A549 (cell line): ENCODE data around the gene CTDSPL. TPM values are rescaled to one million over a fixed set of nuclear protein-coding genes. Genes with fewer than 3 reads are reported as not detected.

Experiments
- ATAC-seq, 2 experiments: fragments of 200-7000 bp in 1 of 2; fragments of >200 bp in 1 of 2; cut with Nextera tagmentation in 1 of 2; cut with Tn5 transposase in 1 of 2; 3 replicates each; pipeline versions ENCODE4 v1.8.0 to v1.9.1; 2018 to 2020; ENCODE audit warnings: mild to moderate bottlenecking in 1 of 2, moderate library complexity in 1 of 2
- CTCF ChIA-PET: fragments of 300-600 bp; sonication (Branson Sonifier 250); formaldehyde crosslinking; extraction: SDS; loops from one replicate; lab custom pipeline; 2021; ENCODE audit warnings: antibody characterized with exemption, inconsistent platforms; lab: Yijun Ruan, JAX
- POLR2A ChIA-PET: fragments of 350-600 bp; formaldehyde crosslinking; extraction: SDS; loops from one replicate; lab custom pipeline; 2021; ENCODE audit warnings: antibody characterized with exemption, inconsistent platforms; lab: Yijun Ruan, JAX
- DNase-seq, 2 experiments: peaks; one replicate each; pipeline versions ENCODE4 v3.0.0 to v3.0.0-alpha.2; 2011 to 2016; ENCODE audit warnings: low read depth in 1 of 2, low spot score in 1 of 2
- FAIRE-seq: peaks from 2 replicates; lab custom pipeline; 2011; peaks lifted over from hg19 to GRCh38; lab: Jason Lieb, UNC
- H3K27ac ChIP-seq, 2 experiments: fragments of >200 bp; sonication (Bioruptor Twin); formaldehyde crosslinking; 3 replicates each; pipeline ENCODE4 v1.5.1; 2016 to 2017
- H3K4me1 ChIP-seq: fragments of >200 bp; sonication (Bioruptor Twin); formaldehyde crosslinking; 3 replicates; pipeline ENCODE4 v1.6.1; 2016
- H3K4me2 ChIP-seq: fragments of >200 bp; sonication (Bioruptor Twin); formaldehyde crosslinking; 3 replicates; pipeline ENCODE4 v1.6.1; 2016
- H3K4me3 ChIP-seq: fragments of >200 bp; sonication (Bioruptor Twin); formaldehyde crosslinking; 3 replicates; pipeline ENCODE4 v1.5.1; 2016
- H3K9me3 ChIP-seq: fragments of >200 bp; sonication (Bioruptor Twin); formaldehyde crosslinking; 3 replicates; pipeline ENCODE4 v1.6.1; 2016
- BHLHE40 ChIP-seq: IDR thresholded peaks from 2 replicates; pipeline ENCODE4 v1.6.1; 2012; ENCODE audit warnings: low read depth, low read length, inconsistent platforms
- CBX8 ChIP-seq: fragments of 200-600 bp; sonication (generic); IDR thresholded peaks from 2 replicates; pipeline ENCODE4 v1.6.1; 2016
- CEBPB ChIP-seq, 2 experiments: fragments of >200 bp in 1 of 2; sonication (Bioruptor Twin) in 1 of 2; formaldehyde crosslinking in 1 of 2; IDR thresholded peaks; 2 replicates each; pipeline ENCODE4 v1.6.1; 2012 to 2016
- FOSL2 ChIP-seq, 2 experiments: fragments of 450-650 bp in 1 of 2; fragments of >200 bp in 1 of 2; sonication (Bioruptor Twin) in 1 of 2; formaldehyde crosslinking; IDR thresholded peaks; 2 replicates each; pipeline versions ENCODE4 v1.5.0 to v1.6.1; 2016 to 2020; ENCODE audit warnings: mild to moderate bottlenecking in 1 of 2, moderate library complexity in 1 of 2
- HDAC2 ChIP-seq: fragments of 200-600 bp; sonication (generic); IDR thresholded peaks from 2 replicates; pipeline ENCODE4 v1.6.1; 2016
- HES2 ChIP-seq: fragments of >200 bp; sonication (Bioruptor Twin); formaldehyde crosslinking; IDR thresholded peaks from 2 replicates; pipeline ENCODE4 v1.6.1; 2016
- HEYL ChIP-seq: fragments of 250-450 bp; sonication (Bioruptor Pico); IDR thresholded peaks from 2 replicates; pipeline ENCODE4 v1.8.0; 2021; ENCODE audit warnings: mild to moderate bottlenecking, moderate library complexity
- HMGXB4 ChIP-seq: fragments of 250-450 bp; sonication (Bioruptor Pico); IDR thresholded peaks from 2 replicates; pipeline ENCODE4 v1.5.0; 2021; ENCODE audit warnings: mild to moderate bottlenecking, moderate library complexity, borderline replicate concordance
- HOXB13 ChIP-seq: fragments of 250-450 bp; sonication (Bioruptor Pico); IDR thresholded peaks from 2 replicates; pipeline ENCODE4 v1.5.0; 2020; ENCODE audit warnings: low read depth, mild to moderate bottlenecking, moderate library complexity
- MAX ChIP-seq: IDR thresholded peaks from 2 replicates; pipeline ENCODE4 v1.6.1; 2012
- NPAS2 ChIP-seq: fragments of 250-450 bp; sonication (Bioruptor Pico); IDR thresholded peaks from 2 replicates; pipeline ENCODE4 v1.8.0; 2022; ENCODE audit warnings: mild to moderate bottlenecking, moderate library complexity, borderline replicate concordance
- POLR2A ChIP-seq: IDR thresholded peaks from 2 replicates; pipeline ENCODE4 v1.6.1; 2012; ENCODE audit warnings: mild to moderate bottlenecking, low read length
- POLR2AphosphoS2 ChIP-seq: conservative IDR thresholded peaks from 2 replicates; pipeline ENCODE4 v1.6.1; 2012; ENCODE audit warnings: low read length, improper control_type of control experiment, inconsistent platforms
- REST ChIP-seq: fragments of 200-600 bp; sonication (generic); IDR thresholded peaks from 2 replicates; pipeline ENCODE4 v1.6.1; 2016; ENCODE audit warnings: antibody characterized with exemption, mild to moderate bottlenecking, moderate library complexity
- TFCP2L1 ChIP-seq: fragments of 250-450 bp; sonication (Bioruptor Pico); IDR thresholded peaks from 2 replicates; pipeline ENCODE4 v1.5.0; 2021; ENCODE audit warnings: mild to moderate bottlenecking
- USF2 ChIP-seq: fragments of 450-650 bp; IDR thresholded peaks from 2 replicates; pipeline ENCODE4 v1.6.1; 2014; ENCODE audit warnings: antibody characterized with exemption
- WGBS: methylation state at CpG from one replicate; pipeline ENCODE4 v1.1.6; 2017; ENCODE audit errors: missing lambda C conversion rate; 5-methylcytosine and 5-hydroxymethylcytosine counted together
- polyA plus RNA-seq, 4 experiments: library from polyadenylated mRNA; depleted of rRNA in 3 of 4; stranded (reverse); fragments of >200 nt; fragmentation: RNase III in 1 of 4; extraction: RNeasy Plus Mini Kit Qiagen cat#74134 plus additional on column Dnase treatment in 1 of 4; gene quantifications; 2 replicates in 3 of 4; 3 replicates in 1 of 4; pipeline ENCODE4 v1.2.3, GENCODE V29; 2011 to 2017

CTDSPL gene
- polyA plus RNA-seq, 2 of the 4 experiments (the other 2 are of a cell fraction) = 9.9 to 35.1 TPM

- TF ChIP-seq REST = no peak
- TF ChIP-seq POLR2A = no peak
- no peak for TF ChIP-seq FOSL2 (IDR thresholded peaks at IDR 0.05)
- no peak for TF ChIP-seq FOSL2 (CRISPR knock-in tag; IDR thresholded peaks at IDR 0.05)
- no peak for TF ChIP-seq USF2
- no peak for TF ChIP-seq NPAS2 (CRISPR knock-in tag)
- no peak for TF ChIP-seq HEYL
- no peak for TF ChIP-seq MAX
Measured at GRCh38 chr3:37943126-37943525, 81.4 kb downstream of the CTDSPL start (continued).

GRCh38 chr3:37943631-37944314, 82.1 kb downstream of the CTDSPL start:
- 88% methylated on average over 8 of the region's 8 CpGs for WGBS
- POLR2A ChIA-PET = no interaction called here
- TF ChIP-seq HDAC2 (no peak), BHLHE40 (no peak), REST (no peak), HMGXB4 (CRISPR knock-in tag) (no peak), HES2 (no peak), HEYL (no peak), HOXB13 (no peak), CBX8 (no peak), POLR2AphosphoS2 (no peak), CEBPB (IDR thresholded peaks at IDR 0.05) (no peak), TFCP2L1 (CRISPR knock-in tag) (no peak)
- TF ChIP-seq, all 56 proteins: peak for 0
- DNase-seq (no peak), FAIRE-seq (no peak), ATAC-seq (no peak)
- Histone ChIP-seq H3K4me3 (no peak overlapping the region), H3K27ac (no peak overlapping the region), H3K4me2 (no peak overlapping the region), H3K9me3 (no peaks in the 10 kb centered on the region), H3K4me1 (peaks cover 28% of the 10 kb centered on the region)
- CTCF ChIA-PET = interaction anchor here (0.7 kb wide), 1 partner anchor 13 kb away, joined by 3 read pairs; no protein-coding TSS in a partner anchor
